Psoas muscle (tissue), 8 donors: ENCODE results near the gene EXOC3. TPM values are rescaled to one million over a fixed set of nuclear protein-coding genes. Genes with fewer than 3 reads are reported as not detected.

Source experiments
- ATAC-seq, 4 donors: fragments of 200-7000 bp; cut with Tn5 transposase; one replicate each; pipeline ENCODE4 v1.9.1; 2020; ENCODE audit warnings: moderate library complexity in 3 of 4, mild to moderate bottlenecking in 2 of 4
- DNase-seq, 2 donors: peaks; one replicate each; pipeline ENCODE4 v3.0.0-alpha.2; 2020
- H3K27ac ChIP-seq: fragments of 200-600 bp; one replicate; pipeline ENCODE4 v1.8.0; 2022
- H3K27me3 ChIP-seq, 3 donors: fragments of 200-600 bp in 1 of 3; one replicate each; pipeline versions ENCODE4 v1.6.1 to v1.8.0; 2013 to 2022; ENCODE audit warnings: low read length in 2 of 3, mild to moderate bottlenecking in 2 of 3, moderate library complexity in 1 of 3; ENCODE audit not compliant: insufficient read depth in 3 of 3
- H3K36me3 ChIP-seq, 2 donors: fragments of 200-600 bp in 1 of 2; one replicate each; pipeline versions ENCODE4 v1.6.1 to v1.8.0; 2013 to 2022; ENCODE audit warnings: low read depth in 1 of 2, mild to moderate bottlenecking in 1 of 2, moderate library complexity in 1 of 2; ENCODE audit not compliant: insufficient read depth in 1 of 2
- H3K4me1 ChIP-seq: fragments of 200-600 bp; one replicate; pipeline ENCODE4 v1.8.0; 2022
- H3K4me3 ChIP-seq: fragments of 200-600 bp; one replicate; pipeline ENCODE4 v1.8.0; 2022; ENCODE audit warnings: mild to moderate bottlenecking
- H3K9me3 ChIP-seq: fragments of 200-600 bp; one replicate; pipeline ENCODE4 v1.8.0; 2022
- CTCF ChIP-seq: fragments of 200-600 bp; IDR thresholded peaks from one replicate; pipeline ENCODE4 v1.8.0; 2022; ENCODE audit warnings: antibody characterized with exemption
- WGBS, 3 donors: extraction: QIAGEN DNeasy Blood & Tissue Kit; methylation state at CpG; one replicate each; pipeline versions ENCODE4 v1.1.6 to v1.1.7; 2013; 5-methylcytosine and 5-hydroxymethylcytosine counted together
- intact Hi-C, 2 donors: fragments of 100-400 bp; cut with DNase I; formaldehyde crosslinking; loops; one replicate each; pipeline versions ENCODE4 v1.11.0 to v1.14.2; 2022
- polyA plus RNA-seq, 3 donors: library from polyadenylated mRNA; stranded (reverse); fragments of 200-250 nt; gene quantifications; one replicate each; pipeline ENCODE4 v1.2.3, GENCODE V29; 2013
- total RNA-seq, 4 donors: library from RNA; stranded (reverse); fragmentation: NEBNext Ultra II Directional in 2 of 4; extraction: Animal tissue kit (Norgen Biotek cat#: 25700) in 2 of 4; gene quantifications; one replicate each; pipeline versions ENCODE4 v1.2.1 to v1.2.4, GENCODE V29; 2021 to 2023
- donor health status: healthy with polysubstance abuse.
- donor health status: DM: no; HTN: no; CAD: no; lungs with moderate emphysema.
- donor health status: Bipolar disorder and iron deficiency.
- donor health status: healthy.
- donor health status: DM: yes; HTN: yes; CAD: no.
- donor health status: DM: no; HTN: no; CAD: no.
- donor health status: DM: no; HTN: no; CAD: no.
- donor health status: DM: yes; HTN: yes; CAD: no.

EXOC3 gene
- total and polyA plus RNA-seq, 7 donors, result 38.2 to 63.4 (median 56.5) TPM

DNA sequence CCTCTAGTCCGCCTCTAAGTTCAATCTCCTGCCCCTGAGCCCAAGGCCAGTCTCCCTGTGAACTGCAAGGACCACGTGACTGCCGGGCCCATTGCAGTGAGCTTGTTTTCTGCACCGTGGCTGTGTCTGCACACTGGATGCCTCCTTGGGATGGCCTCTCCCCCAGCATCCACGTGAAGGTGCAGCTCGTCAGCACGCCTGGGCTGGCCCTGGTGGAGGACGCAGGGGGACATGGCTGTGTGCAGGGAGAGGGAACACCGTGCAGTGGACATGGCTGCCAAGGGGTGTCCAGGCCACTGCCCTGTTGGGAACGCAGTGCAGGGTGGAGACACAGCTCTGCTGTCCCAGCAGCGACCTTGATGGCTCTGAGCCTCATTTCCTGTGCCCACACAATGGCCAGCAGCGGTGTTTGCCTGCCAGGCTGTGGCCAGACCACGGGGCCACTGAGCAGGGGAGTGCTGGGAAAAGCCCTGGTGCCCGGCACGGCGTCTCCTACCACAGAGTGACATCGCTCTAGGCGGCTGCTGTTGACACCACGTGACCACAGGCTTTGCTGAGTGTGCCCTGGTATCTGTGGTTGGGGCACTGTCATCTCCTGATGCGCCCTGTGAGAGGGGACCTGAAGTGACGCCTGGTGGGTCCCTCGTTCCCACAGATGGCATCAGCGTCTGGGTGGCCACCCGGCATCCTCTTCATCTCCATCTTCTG is 26.9 kb upstream of the EXOC3 start:
- peak overlapping the region; percentile 23 for H3K27ac ChIP-seq
- intact Hi-C loops, result no loop called here
- H3K4me1 ChIP-seq, result no peaks in the 10 kb centered on the region
- H3K9me3 ChIP-seq, result no peaks in the 10 kb centered on the region
- no peak for TF ChIP-seq CTCF
- H3K27me3 ChIP-seq, result peaks cover 0 to 2% (median 0%) of the 10 kb centered on the region in 3 donors
- DNase-seq (peak in 1 of 2 donors; percentile 41), ATAC-seq (peak in 1 of 4 donors; percentile 3)
- H3K36me3 ChIP-seq, result no peaks in the 10 kb centered on the region
- WGBS, 3 donors, result 86 to 90% (median 87%) methylated on average over 24 of the region's 24 CpGs
- H3K4me3 ChIP-seq, result no peak overlapping the region

- TF ChIP-seq CTCF, result no peak
- Histone ChIP-seq H3K27ac (no peak overlapping the region), H3K4me1 (no peaks in the 10 kb centered on the region), H3K27me3 (peaks cover 0 to 2% (median 0%) of the 10 kb centered on the region in 3 donors), H3K9me3 (no peaks in the 10 kb centered on the region), H3K4me3 (no peak overlapping the region), H3K36me3 (no peaks in the 10 kb centered on the region)
- ATAC-seq, result no peak
- WGBS, 3 donors, result 97 to 98% (median 98%) methylated on average over 14 of the region's 14 CpGs
- intact Hi-C loops, result no loop called here
- DNase-seq, result peak in 1 of 2 donors; percentile 28
Observed at GRCh38 chr5:416636-416960, 26.4 kb upstream of the EXOC3 start.

GRCh38 chr5:417301-418161 is 25.4 kb upstream of the EXOC3 start:
- peaks cover 0 to 2% (median 0%) of the 10 kb centered on the region in 3 donors for H3K27me3 ChIP-seq
- H3K9me3 ChIP-seq, result no peaks in the 10 kb centered on the region
- 93 to 94% (median 94%) methylated on average over 14 of the region's 14 CpGs for WGBS, 3 donors
- intact Hi-C loops, result no loop called here
- H3K27ac ChIP-seq, result no peak overlapping the region
- no peak for TF ChIP-seq CTCF
- peak in 1 of 2 donors; percentile 6 for DNase-seq
- H3K36me3 ChIP-seq, result no peaks in the 10 kb centered on the region
- ATAC-seq, result no peak
- H3K4me3 ChIP-seq, result no peak overlapping the region
- H3K4me1 ChIP-seq, result no peaks in the 10 kb centered on the region

DNA sequence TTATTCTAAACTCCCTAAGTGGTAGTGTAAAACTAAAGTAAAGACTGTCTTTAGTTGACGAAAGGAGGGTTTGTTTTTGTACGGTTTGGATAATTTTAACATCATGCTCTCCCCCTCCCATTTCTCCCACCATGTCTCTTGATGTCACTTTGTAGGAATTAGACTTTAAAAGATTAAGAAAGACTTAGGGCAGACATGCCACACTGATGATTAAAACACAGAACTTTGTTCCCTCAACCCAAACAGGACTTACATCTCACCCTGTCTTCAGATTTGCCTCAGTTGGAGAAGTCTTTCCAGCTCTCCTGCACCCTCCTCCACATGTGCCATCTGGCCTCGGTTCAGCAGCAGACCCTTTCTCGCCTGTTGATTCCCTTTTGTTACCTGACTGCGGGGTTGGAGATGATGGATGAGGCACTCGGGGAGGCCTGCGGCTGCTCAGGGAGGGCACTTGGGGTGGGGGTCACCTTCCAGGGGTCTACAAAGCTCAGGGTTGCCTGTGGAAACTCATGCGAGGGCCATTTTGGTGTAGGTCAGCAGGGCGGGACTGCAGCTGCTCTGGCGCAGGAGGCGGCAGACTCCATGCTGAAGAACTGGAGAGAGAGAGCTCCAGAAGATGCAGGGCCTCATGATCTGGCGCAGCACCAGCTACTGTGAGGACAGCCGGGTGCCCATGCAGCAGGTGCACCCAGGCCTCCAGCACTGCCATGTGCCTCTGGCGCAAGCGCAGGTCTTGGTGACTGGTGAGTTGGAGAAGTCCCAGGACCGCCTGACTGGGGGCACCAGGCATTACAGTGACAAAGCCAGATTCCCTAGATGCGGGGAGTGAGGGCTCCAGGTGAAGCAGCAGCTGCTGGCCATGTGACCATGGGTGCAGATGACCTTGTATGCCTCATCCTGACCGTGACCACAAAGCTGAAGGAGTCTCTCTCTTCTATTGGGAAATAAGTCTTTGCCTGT is 24.5 kb upstream of the EXOC3 start:
- DNase-seq (peak; percentile 71 to 79), ATAC-seq (peak; percentile 69 to 89 (median 82))
- Histone ChIP-seq H3K9me3 (no peaks in the 10 kb centered on the region), H3K27me3 (peaks cover 0 to 2% (median 0%) of the 10 kb centered on the region in 3 donors), H3K36me3 (no peaks in the 10 kb centered on the region), H3K27ac (peak overlapping the region; percentile 30), H3K4me1 (no peaks in the 10 kb centered on the region), H3K4me3 (no peak overlapping the region)
- no peak for TF ChIP-seq CTCF
- 43 to 54% (median 45%) methylated on average over 18 of the region's 18 CpGs for WGBS, 3 donors
- intact Hi-C loops, result no loop called here
